ENCODE measurements around the gene CHCHD3.

DNA sequence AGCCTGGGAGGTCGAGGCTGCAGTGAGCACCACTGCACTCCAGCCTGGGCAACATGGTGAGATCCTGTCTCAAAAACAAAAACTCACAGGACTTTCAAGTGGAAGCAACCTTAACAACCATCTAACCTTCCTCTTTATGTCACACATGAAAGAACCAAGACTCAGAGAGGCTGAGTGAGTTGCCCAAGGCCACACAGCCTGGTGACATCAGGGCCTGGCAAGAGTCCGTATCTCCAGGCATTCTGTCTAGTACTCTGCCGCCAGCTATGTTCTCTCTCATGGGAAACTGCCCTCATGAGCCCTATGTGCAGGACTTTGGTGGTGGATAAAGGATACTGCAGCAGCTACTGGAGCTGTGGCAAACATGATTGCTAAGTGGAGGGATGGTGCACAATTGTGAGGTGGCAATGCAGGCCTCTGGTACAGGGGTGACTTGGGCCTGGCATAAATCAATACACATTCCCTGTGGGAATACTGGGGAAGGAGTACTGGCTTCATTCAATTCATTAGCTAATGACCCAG, 10.1 kb upstream of the CHCHD3 start:
- TF ChIP-seq, protein P1, sequence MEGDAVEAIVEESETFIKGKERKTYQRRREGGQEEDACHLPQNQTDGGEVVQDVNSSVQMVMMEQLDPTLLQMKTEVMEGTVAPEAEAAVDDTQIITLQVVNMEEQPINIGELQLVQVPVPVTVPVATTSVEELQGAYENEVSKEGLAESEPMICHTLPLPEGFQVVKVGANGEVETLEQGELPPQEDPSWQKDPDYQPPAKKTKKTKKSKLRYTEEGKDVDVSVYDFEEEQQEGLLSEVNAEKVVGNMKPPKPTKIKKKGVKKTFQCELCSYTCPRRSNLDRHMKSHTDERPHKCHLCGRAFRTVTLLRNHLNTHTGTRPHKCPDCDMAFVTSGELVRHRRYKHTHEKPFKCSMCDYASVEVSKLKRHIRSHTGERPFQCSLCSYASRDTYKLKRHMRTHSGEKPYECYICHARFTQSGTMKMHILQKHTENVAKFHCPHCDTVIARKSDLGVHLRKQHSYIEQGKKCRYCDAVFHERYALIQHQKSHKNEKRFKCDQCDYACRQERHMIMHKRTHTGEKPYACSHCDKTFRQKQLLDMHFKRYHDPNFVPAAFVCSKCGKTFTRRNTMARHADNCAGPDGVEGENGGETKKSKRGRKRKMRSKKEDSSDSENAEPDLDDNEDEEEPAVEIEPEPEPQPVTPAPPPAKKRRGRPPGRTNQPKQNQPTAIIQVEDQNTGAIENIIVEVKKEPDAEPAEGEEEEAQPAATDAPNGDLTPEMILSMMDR (conservative IDR thresholded peaks at IDR 0.05) = no peak
- TF ChIP-seq EZH2 (IDR thresholded peaks at IDR 0.05; ENCODE audit: low read depth) = no peak

All from PC-9 (cell line).